Colonic mucosa (tissue), 4 donors: ENCODE data around the gene EXOC3L1. TPM values are rescaled to one million over a fixed set of nuclear protein-coding genes. Genes with fewer than 3 reads are reported as not detected.

Source experiments
- DNase-seq: peaks from one replicate; pipeline ENCODE4 v3.0.0-alpha.2; 2020
- H3K27ac ChIP-seq: fragments of 200-600 bp; one replicate; pipeline ENCODE4 v1.8.0; 2021
- H3K27me3 ChIP-seq: fragments of 200-600 bp; one replicate; pipeline ENCODE4 v1.8.0; 2021
- H3K36me3 ChIP-seq: fragments of 200-600 bp; one replicate; pipeline ENCODE4 v1.8.0; 2021
- H3K4me1 ChIP-seq: fragments of 200-600 bp; one replicate; pipeline ENCODE4 v1.8.0; 2021; ENCODE audit warnings: mild to moderate bottlenecking
- H3K4me3 ChIP-seq: fragments of 200-600 bp; one replicate; pipeline ENCODE4 v1.8.0; 2021
- H3K9ac ChIP-seq, 2 donors: one replicate each; pipeline ENCODE4 v1.7.0; 2013; ENCODE audit warnings: control low read depth in 2 of 2, low read depth in 2 of 2, low read length in 2 of 2
- H3K9me3 ChIP-seq: fragments of 200-600 bp; one replicate; pipeline ENCODE4 v1.8.0; 2021
- intact Hi-C: fragments of 100-400 bp; cut with DNase I; formaldehyde crosslinking; loops from one replicate; pipeline ENCODE4 v1.14.1; 2022
- total RNA-seq, 2 donors: library from RNA; stranded (reverse); fragmentation: NEBNext Ultra II Directional in 1 of 2; extraction: Animal tissue kit (Norgen Biotek cat#: 25700) in 1 of 2; gene quantifications; one replicate each; pipeline ENCODE4 v1.2.1, GENCODE V29; 2021
- TF ChIP-seq, protein P1 (sequence below): fragments of 200-600 bp; IDR thresholded peaks from one replicate; pipeline ENCODE4 v1.8.0; 2022; ENCODE audit warnings: antibody characterized with exemption, mild to moderate bottlenecking
- donor health status: healthy.
- donor health status: DM: no; HTN: no; CAD: no.
- donor health status: DM: no; HTN: no; CAD: no.

The EXOC3L1 gene
- total RNA-seq, 2 donors from 2014 or later = 2.3 to 4.6 TPM

- no peak for DNase-seq
- no peak overlapping the region for H3K9ac ChIP-seq
- TF ChIP-seq, protein P1, sequence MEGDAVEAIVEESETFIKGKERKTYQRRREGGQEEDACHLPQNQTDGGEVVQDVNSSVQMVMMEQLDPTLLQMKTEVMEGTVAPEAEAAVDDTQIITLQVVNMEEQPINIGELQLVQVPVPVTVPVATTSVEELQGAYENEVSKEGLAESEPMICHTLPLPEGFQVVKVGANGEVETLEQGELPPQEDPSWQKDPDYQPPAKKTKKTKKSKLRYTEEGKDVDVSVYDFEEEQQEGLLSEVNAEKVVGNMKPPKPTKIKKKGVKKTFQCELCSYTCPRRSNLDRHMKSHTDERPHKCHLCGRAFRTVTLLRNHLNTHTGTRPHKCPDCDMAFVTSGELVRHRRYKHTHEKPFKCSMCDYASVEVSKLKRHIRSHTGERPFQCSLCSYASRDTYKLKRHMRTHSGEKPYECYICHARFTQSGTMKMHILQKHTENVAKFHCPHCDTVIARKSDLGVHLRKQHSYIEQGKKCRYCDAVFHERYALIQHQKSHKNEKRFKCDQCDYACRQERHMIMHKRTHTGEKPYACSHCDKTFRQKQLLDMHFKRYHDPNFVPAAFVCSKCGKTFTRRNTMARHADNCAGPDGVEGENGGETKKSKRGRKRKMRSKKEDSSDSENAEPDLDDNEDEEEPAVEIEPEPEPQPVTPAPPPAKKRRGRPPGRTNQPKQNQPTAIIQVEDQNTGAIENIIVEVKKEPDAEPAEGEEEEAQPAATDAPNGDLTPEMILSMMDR = no peak
- no peak overlapping the region for H3K4me3 ChIP-seq
- peaks cover 28% of the 10 kb centered on the region for H3K4me1 ChIP-seq
- intact Hi-C loops = loop anchor here (10.0 kb wide), 1 partner anchor 214 kb away; no protein-coding TSS in a partner anchor
- H3K27me3 ChIP-seq = no peaks in the 10 kb centered on the region
- H3K36me3 ChIP-seq = no peaks in the 10 kb centered on the region
- H3K9me3 ChIP-seq = no peaks in the 10 kb centered on the region
- H3K27ac ChIP-seq = no peak overlapping the region
Measured at GRCh38 chr16:67188798-67189197, 1.1 kb downstream of the EXOC3L1 start.

DNA sequence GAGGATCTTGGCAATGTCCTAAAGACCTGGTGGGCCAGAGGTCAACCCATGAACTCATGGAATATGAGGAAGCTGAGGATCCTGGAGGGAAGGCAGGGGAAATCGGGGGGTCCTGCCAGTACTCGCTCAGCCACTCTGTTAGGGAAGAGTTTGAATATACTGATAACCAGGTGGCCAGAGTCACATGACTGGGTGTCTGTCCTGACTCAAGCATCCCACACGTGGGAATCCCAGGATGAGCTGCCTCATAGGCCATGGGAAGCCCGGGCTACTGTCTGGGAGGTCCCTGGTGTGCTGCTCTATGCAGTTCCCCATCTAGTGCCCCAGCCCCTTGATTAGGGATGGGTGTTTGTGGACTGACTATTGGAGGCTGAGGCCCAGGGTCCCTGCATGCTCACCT lies 1.6 kb downstream of the EXOC3L1 start:
- intact Hi-C loops = loop anchor here (10.0 kb wide), 1 partner anchor 214 kb away; no protein-coding TSS in a partner anchor
- no peaks in the 10 kb centered on the region for H3K9me3 ChIP-seq
- no peak for DNase-seq
- H3K9ac ChIP-seq = no peak overlapping the region
- no peaks in the 10 kb centered on the region for H3K36me3 ChIP-seq
- peaks cover 24% of the 10 kb centered on the region for H3K4me1 ChIP-seq
- TF ChIP-seq, protein P1 = no peak
- no peaks in the 10 kb centered on the region for H3K27me3 ChIP-seq
- no peak overlapping the region for H3K27ac ChIP-seq
- H3K4me3 ChIP-seq = no peak overlapping the region

- no peak overlapping the region for H3K4me3 ChIP-seq
- peaks cover 16% of the 10 kb centered on the region for H3K4me1 ChIP-seq
- intact Hi-C loops = loop anchor here (10.0 kb wide), 1 partner anchor 213 kb away; no protein-coding TSS in a partner anchor
- no peak overlapping the region for H3K27ac ChIP-seq
- no peaks in the 10 kb centered on the region for H3K9me3 ChIP-seq
- TF ChIP-seq, protein P1 = no peak
- H3K9ac ChIP-seq = no peak overlapping the region
- no peaks in the 10 kb centered on the region for H3K36me3 ChIP-seq
- no peaks in the 10 kb centered on the region for H3K27me3 ChIP-seq
- no peak for DNase-seq
Measured at GRCh38 chr16:67187175-67187890, 2.6 kb downstream of the EXOC3L1 start.

DNA sequence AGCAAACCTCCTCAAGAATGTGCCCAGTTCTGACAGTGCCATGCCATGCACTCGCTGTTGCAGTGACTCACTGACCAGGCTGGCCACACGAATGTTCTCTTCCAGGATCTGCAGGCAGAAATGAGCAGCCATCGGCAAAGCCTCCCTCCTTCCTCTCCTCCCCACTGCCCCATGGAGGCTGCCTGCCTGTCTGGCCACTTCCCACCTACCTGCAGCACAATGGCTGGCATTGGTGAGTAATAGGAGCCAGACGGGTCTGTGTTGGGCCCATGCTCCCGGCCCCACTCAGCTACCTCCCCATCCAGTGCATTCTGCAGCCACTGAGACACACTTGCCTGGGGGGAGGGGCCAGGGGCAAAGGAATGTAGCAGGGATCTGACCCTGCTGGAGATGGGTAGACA lies 3.4 kb downstream of the EXOC3L1 start:
- Histone ChIP-seq H3K27ac (no peak overlapping the region), H3K4me3 (no peak overlapping the region), H3K4me1 (peaks cover 14% of the 10 kb centered on the region), H3K9ac (no peak overlapping the region), H3K27me3 (no peaks in the 10 kb centered on the region), H3K9me3 (no peaks in the 10 kb centered on the region), H3K36me3 (no peaks in the 10 kb centered on the region)
- intact Hi-C loops = loop anchor here (10.0 kb wide), 1 partner anchor 212 kb away; no protein-coding TSS in a partner anchor
- DNase-seq = no peak
- TF ChIP-seq, protein P1 = no peak

DNA sequence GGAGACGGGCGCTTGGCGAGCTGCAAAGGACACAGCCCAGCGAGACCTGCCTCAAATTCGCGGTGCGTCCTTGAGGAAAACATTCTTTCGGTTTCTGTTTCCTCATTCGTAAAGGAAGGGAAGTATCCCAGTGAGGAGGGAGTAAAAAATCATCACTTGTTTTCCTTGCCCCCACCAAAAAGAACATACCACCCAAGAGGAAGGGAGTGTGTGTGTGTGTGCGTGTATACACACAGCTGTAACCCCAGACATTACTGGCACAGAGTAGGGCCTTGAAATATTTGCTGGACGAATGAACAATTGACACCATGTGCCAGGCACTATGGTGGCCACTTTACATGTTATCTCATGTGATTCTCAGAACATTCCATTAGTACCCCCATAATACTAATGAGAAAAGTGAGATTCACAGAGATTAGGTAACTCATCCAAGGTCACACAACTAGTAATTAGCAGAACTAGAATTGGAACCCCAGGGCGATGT lies 4.2 kb downstream of the EXOC3L1 start:
- H3K9me3 ChIP-seq = no peaks in the 10 kb centered on the region
- no peaks in the 10 kb centered on the region for H3K36me3 ChIP-seq
- H3K4me1 ChIP-seq = peaks cover 11% of the 10 kb centered on the region
- H3K27me3 ChIP-seq = no peaks in the 10 kb centered on the region
- no peak overlapping the region for H3K4me3 ChIP-seq
- no peak overlapping the region for H3K27ac ChIP-seq
- DNase-seq = no peak
- intact Hi-C loops = loop anchor here (10.0 kb wide), 1 partner anchor 211 kb away; no protein-coding TSS in a partner anchor
- TF ChIP-seq, protein P1 = no peak
- peak overlapping the region in 1 of 2 donors; percentile 46 for H3K9ac ChIP-seq
